Cardiac muscle cell (in vitro differentiated cells and primary cell): ENCODE measurements around the gene MIGA2. TPM values are rescaled to one million over a fixed set of nuclear protein-coding genes. Genes with fewer than 3 reads are reported as not detected.

ENCODE experiments used
- DNase-seq, 2 donors: peaks; one replicate each; pipeline versions ENCODE4 v3.0.0 to v3.0.0-alpha.2; 2010 to 2017; ENCODE audit warnings: low read depth in 1 of 2, low spot score in 1 of 2
- H3K27ac ChIP-seq: fragments of 200-600 bp; sonication (generic); 2 replicates; pipeline ENCODE4 v1.5.1; 2016
- H3K27me3 ChIP-seq: fragments of 200-600 bp; sonication (generic); 2 replicates; pipeline ENCODE4 v1.6.0; 2016; ENCODE audit warnings: control low read depth
- H3K36me3 ChIP-seq: fragments of 200-600 bp; sonication (generic); 2 replicates; pipeline ENCODE4 v1.5.1; 2016; ENCODE audit warnings: control low read depth
- H3K4me1 ChIP-seq: fragments of 200-600 bp; sonication (generic); 2 replicates; pipeline ENCODE4 v1.8.1; 2017; ENCODE audit warnings: low read depth, mild to moderate bottlenecking, mixed run types
- H3K4me3 ChIP-seq: fragments of 200-600 bp; sonication (generic); 2 replicates; pipeline ENCODE4 v1.5.1; 2016; ENCODE audit warnings: mild to moderate bottlenecking
- H3K9me3 ChIP-seq: fragments of 200-600 bp; sonication (generic); 2 replicates; pipeline ENCODE4 v1.5.1; 2017; ENCODE audit warnings: low read depth, mild to moderate bottlenecking, control low read depth
- polyA plus RNA-seq: library from polyadenylated mRNA; unstranded; fragments of >200 nt; fragmentation: Nextera tagmentation; extraction: Ambion mirVana; gene quantifications from 2 replicates; pipeline ENCODE4 v1.2.1, GENCODE V29; 2016
- total RNA-seq: library from RNA; depleted of rRNA; stranded (reverse); fragments of >200 nt; gene quantifications from 2 replicates; pipeline ENCODE4 v1.2.3, GENCODE V29; 2016
- TF ChIP-seq, protein P1 (sequence below): IDR thresholded peaks from 2 replicates; pipeline ENCODE4 v1.5.1; 2012; ENCODE audit warnings: low read depth, mild to moderate bottlenecking, low read length

MIGA2 gene
- total and polyA plus RNA-seq, 2 experiments from 2014 or later, result 48.7 to 69.8 TPM

DNA sequence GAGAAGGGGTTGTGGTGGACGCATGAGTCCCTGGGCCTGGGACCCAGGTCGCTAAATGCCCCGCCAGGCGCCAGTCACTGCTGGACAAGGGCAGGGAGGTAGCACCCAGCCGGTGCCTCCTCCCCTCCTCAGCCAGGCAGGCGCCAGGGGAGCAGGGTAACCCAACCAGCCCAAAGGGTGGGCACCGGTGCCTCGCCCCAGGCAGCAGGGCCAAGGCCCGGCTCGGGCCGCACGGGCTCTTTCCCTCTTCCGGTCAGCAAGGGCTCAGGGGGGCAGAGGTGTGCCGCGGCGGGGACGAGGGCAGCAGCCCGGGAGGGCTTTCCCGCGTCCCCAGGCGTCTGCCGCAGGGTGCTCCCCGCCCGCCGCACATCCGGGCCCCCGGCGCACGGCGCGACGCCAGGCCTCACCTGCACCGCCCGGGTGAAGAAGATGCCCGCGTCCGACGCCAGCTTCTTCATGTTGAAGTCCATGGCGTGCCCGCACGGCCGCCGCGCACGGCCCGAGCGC is 8.7 kb upstream of the MIGA2 start:
- peaks cover 14% of the 10 kb centered on the region for H3K4me1 ChIP-seq
- peak in 1 of 2 donors; percentile 28 for DNase-seq
- H3K27ac ChIP-seq, result peak overlapping the region; percentile 18
- no peaks in the 10 kb centered on the region for H3K36me3 ChIP-seq
- TF ChIP-seq, protein P1, sequence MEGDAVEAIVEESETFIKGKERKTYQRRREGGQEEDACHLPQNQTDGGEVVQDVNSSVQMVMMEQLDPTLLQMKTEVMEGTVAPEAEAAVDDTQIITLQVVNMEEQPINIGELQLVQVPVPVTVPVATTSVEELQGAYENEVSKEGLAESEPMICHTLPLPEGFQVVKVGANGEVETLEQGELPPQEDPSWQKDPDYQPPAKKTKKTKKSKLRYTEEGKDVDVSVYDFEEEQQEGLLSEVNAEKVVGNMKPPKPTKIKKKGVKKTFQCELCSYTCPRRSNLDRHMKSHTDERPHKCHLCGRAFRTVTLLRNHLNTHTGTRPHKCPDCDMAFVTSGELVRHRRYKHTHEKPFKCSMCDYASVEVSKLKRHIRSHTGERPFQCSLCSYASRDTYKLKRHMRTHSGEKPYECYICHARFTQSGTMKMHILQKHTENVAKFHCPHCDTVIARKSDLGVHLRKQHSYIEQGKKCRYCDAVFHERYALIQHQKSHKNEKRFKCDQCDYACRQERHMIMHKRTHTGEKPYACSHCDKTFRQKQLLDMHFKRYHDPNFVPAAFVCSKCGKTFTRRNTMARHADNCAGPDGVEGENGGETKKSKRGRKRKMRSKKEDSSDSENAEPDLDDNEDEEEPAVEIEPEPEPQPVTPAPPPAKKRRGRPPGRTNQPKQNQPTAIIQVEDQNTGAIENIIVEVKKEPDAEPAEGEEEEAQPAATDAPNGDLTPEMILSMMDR, result no peak
- peak overlapping the region; percentile 47 for H3K4me3 ChIP-seq
- no peaks in the 10 kb centered on the region for H3K27me3 ChIP-seq
- no peaks in the 10 kb centered on the region for H3K9me3 ChIP-seq

DNA sequence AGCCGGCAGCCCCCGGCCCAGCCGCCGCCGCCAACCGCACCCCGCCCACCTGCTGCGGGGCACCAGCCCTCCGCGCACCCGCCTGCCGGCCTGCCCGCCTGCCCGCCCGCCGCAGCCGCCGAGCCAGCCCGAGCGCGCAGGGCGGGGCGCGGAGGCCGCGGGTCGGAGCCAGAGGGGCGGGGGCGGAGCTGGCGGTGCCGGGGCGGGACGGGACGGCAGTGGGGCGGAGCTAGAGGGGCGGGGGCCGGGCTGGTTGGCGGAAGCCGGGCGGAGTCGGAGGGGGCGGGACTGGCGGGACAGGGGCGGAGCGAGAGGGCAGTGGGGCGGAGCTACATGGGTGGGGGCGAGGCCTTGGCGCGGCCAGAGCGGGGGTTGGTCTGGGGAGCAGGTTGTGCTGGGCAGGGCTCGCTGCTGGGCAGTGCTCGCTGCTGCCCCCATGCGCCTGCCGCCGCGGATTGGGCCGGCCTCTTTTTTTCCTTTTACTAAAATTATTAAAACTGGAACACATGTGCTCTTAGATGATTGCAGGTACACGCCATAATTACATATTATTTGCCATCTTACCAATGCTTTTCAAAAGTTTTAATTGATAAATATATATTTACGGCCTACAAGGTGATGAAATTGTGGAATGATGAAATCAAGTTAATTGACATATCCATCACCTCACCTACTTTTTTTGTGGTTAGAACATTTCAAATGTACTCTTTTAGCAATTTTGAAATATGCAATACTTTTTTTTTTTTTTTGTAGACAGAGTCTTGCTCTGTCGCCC is 8.0 kb upstream of the MIGA2 start, which contains the start of gene SH3GLB2:
TSS of gene SH3GLB2 (minus strand) at position 140 of the 775 bp plus-strand sequence. CDS start 177 bp downstream, outside the sequence.
- TF ChIP-seq, protein P1, result peak; percentile 83
- no peaks in the 10 kb centered on the region for H3K36me3 ChIP-seq
- H3K9me3 ChIP-seq, result no peaks in the 10 kb centered on the region
- H3K27me3 ChIP-seq, result no peaks in the 10 kb centered on the region
- DNase-seq, result peak; percentile 96 to 98
- H3K4me3 ChIP-seq, result peak within 1 kb of the TSS; percentile 47
- peaks cover 14% of the 10 kb centered on the region for H3K4me1 ChIP-seq
- H3K27ac ChIP-seq, result peak within 1 kb of the TSS; percentile 76

DNA sequence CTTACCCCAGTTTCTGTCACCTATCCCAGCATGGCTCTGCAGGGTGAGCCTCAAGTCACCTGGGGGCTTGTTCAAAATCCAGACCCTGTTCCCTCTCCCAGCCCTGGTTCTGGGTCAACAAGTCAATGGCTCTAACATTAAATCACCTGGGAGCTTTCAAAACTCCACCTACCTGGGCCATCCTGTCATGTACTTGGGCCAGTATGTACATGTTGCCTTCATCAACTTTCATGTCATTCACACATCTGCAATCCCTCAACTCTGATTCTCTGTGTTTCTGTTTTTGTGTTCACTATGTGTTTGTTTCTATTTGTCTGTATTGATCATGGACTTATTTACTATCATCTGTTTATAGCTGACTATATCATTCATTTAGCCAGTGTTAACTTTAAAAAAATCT is 6.2 kb upstream of the MIGA2 start:
- no peak overlapping the region for H3K4me3 ChIP-seq
- H3K9me3 ChIP-seq, result no peaks in the 10 kb centered on the region
- peaks cover 14% of the 10 kb centered on the region for H3K4me1 ChIP-seq
- no peaks in the 10 kb centered on the region for H3K36me3 ChIP-seq
- H3K27me3 ChIP-seq, result no peaks in the 10 kb centered on the region
- no peak overlapping the region for H3K27ac ChIP-seq
- TF ChIP-seq, protein P1, result no peak
- no peak for DNase-seq

DNA sequence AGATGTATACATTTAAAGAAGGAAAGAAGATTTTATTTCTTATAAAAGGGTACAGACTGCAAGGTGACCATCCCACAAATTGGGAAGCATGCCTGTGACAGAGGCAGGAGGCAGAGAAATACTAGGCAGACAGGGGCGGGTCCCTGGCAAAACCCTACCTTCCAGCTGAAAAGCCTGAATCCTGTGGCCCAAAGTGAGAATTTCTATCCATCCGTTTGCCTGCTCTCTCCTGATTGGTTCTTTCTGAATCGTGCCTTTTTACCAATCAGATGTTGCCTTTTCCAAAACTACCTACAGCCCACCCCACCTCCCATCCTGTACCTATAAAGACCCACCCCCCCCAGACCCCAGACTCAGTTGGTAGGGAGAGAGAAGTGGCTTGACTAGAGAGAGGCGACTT is 4.9 kb upstream of the MIGA2 start:
- no peak overlapping the region for H3K27ac ChIP-seq
- H3K27me3 ChIP-seq, result no peaks in the 10 kb centered on the region
- no peak for DNase-seq
- no peak overlapping the region for H3K4me3 ChIP-seq
- TF ChIP-seq, protein P1, result no peak
- H3K4me1 ChIP-seq, result peaks cover 12% of the 10 kb centered on the region
- no peaks in the 10 kb centered on the region for H3K36me3 ChIP-seq
- no peaks in the 10 kb centered on the region for H3K9me3 ChIP-seq

DNA sequence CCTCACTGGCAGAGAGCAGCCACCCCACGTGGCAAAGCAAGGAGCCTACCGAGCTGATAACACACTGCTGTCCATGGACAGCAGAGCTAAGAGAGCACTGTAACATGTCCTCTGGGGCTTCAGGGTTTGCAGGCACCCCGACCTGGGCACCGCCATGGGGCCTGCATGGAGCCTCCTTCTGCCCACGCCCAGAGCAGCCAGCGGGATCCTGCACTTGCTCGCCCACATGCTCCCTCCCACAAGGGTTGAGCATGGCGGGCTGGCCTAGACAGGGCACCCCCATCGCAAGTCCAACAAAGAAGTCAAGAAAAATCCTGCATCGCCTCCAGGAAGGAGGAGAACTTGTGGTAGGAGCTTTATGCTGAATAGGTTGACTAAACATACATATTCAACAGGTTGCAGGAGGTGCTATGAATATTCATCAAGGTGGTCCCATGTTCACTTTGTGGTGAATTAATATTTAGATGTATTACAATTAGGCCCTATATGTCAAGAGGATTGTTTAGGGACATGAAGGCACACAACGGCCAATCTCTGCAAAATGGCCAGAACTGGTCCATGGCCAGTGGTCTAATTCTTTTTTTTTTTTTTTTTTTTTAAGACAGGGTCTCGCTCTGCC is 3.8 kb upstream of the MIGA2 start:
- Histone ChIP-seq H3K4me1 (peaks cover 7% of the 10 kb centered on the region), H3K27me3 (no peaks in the 10 kb centered on the region), H3K36me3 (no peaks in the 10 kb centered on the region), H3K27ac (no peak overlapping the region), H3K4me3 (no peak overlapping the region), H3K9me3 (no peaks in the 10 kb centered on the region)
- TF ChIP-seq, protein P1, result no peak
- DNase-seq, result no peak
